H1 (cell line): ENCODE data around the gene GSDME. TPM values are rescaled to one million over a fixed set of nuclear protein-coding genes. Genes with fewer than 3 reads are reported as not detected.

Source experiments
- CBX8 ChIP-seq: fragments of 300-800, 300-1000 bp; sonication (generic); IDR thresholded peaks from 2 replicates; pipeline ENCODE4 v1.7.1; 2016; ENCODE audit warnings: low read depth, low read length, borderline replicate concordance
- CTBP2 ChIP-seq: IDR thresholded peaks from 2 replicates; pipeline ENCODE4 v1.7.0; 2011; ENCODE audit warnings: borderline replicate concordance, mild to moderate bottlenecking, moderate library complexity, mixed read lengths, low read length; ENCODE audit not compliant: insufficient read depth, insufficient read length
- FOSL1 ChIP-seq: IDR thresholded peaks from 2 replicates; pipeline ENCODE4 v1.6.1; 2011; ENCODE audit warnings: mild to moderate bottlenecking, low read depth, low read length, moderate library complexity; ENCODE audit not compliant: insufficient read depth
- SIX5 ChIP-seq: IDR thresholded peaks from 2 replicates; pipeline ENCODE4 v1.6.1; 2011; ENCODE audit warnings: mild to moderate bottlenecking, low read depth, low read length
- SP4 ChIP-seq: IDR thresholded peaks from 2 replicates; pipeline ENCODE4 v1.6.1; 2012; ENCODE audit warnings: low read length, inconsistent platforms
- SUZ12 ChIP-seq: fragments of 200-600 bp; sonication (generic); IDR thresholded peaks from 2 replicates; pipeline ENCODE4 v1.6.1; 2012; ENCODE audit warnings: mild to moderate bottlenecking, inconsistent platforms, low read length, moderate library complexity, mixed read lengths
- polyA plus RNA-seq, 7 experiments: library from polyadenylated mRNA; depleted of rRNA in 3 of 7; stranded (reverse) in 5 of 7; unstranded in 2 of 7; fragments of >200 nt in 5 of 7; fragments of 200-250 nt in 2 of 7; gene quantifications; 1 replicate in 5 of 7; 2 replicates in 1 of 7; 4 replicates in 1 of 7; pipeline versions ENCODE4 v1.2.1 to v1.2.3, GENCODE V29; 2011 to 2013; ENCODE audit warnings: missing spikeins in 2 of 7, mixed read lengths in 2 of 7
- total RNA-seq: library from RNA; stranded (reverse); fragmentation: NEBNext Ultra II Directional; extraction: Animal tissue kit (Norgen Biotek cat#: 25700); gene quantifications from 2 replicates; pipeline ENCODE4 v1.2.1, GENCODE V29; 2021

GSDME gene
- total and polyA plus RNA-seq, 2 of the 8 experiments (the other 6 are each of a cell fraction or from before 2014, with no cell fraction given), result 5.4 to 7.6 TPM

DNA sequence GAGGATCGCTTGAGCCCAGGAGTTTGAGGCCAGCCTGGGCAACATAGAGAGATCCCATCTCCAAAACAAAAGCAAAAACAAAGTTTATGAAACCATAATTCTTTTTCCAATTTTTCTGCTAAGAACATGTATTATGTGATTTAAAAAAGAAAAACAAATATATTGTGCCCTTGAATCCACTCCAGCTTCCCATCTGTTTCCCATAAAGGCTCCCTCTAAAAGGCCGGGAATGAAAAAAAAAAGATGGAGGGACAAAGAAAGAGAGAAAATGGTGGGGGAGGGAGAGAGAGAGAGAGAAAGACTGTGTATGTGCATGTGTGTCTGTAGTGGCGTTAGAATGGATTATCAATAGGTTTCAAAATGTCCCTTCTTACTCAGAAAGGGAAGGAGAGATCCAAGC, 20.5 kb upstream of the GSDME start (continued):
- TF ChIP-seq FOSL1, result no peak
- TF ChIP-seq CBX8, result no peak
- no peak for TF ChIP-seq CTBP2
- TF ChIP-seq SUZ12, result no peak
- no peak for TF ChIP-seq SIX5
- TF ChIP-seq SP4, result no peak
